SK-N-SH (cell line): ENCODE measurements around the gene LNP1. TPM values are rescaled to one million over a fixed set of nuclear protein-coding genes. Genes with fewer than 3 reads are reported as not detected.

ENCODE experiments used
- CTCF ChIA-PET: fragments of 300-600, 350-600 bp; formaldehyde crosslinking; extraction: SDS; loops from one replicate; lab custom pipeline; 2021; lab: Yijun Ruan, JAX
- POLR2A ChIA-PET: fragments of 350-600 bp; sonication (Branson Sonifier 250); formaldehyde crosslinking; extraction: SDS; loops from one replicate; lab custom pipeline; 2020; ENCODE audit warnings: antibody characterized with exemption, inconsistent platforms; lab: Yijun Ruan, JAX
- DNase-seq: peaks from one replicate; pipeline ENCODE4 v3.0.0; 2012
- H2AFZ ChIP-seq: fragments of 200-600 bp; sonication (generic); 2 replicates; pipeline ENCODE4 v1.8.1; 2016; ENCODE audit warnings: antibody characterized with exemption, mild to moderate bottlenecking, low read depth
- H3F3A ChIP-seq: fragments of 200-600 bp; sonication (generic); replicated peaks from 2 replicates; pipeline ENCODE3; 2016; ENCODE audit warnings: antibody characterized with exemption, mild to moderate bottlenecking; ENCODE audit not compliant: insufficient read depth
- H3K27ac ChIP-seq, 2 experiments: fragments of 200-500 bp in 1 of 2; fragments of 200-600 bp in 1 of 2; sonication (Bioruptor generic) in 1 of 2; sonication (generic), shearing (Covaris generic) in 1 of 2; 2 replicates each; pipeline versions ENCODE4 v1.5.1 to v1.6.1; 2014 to 2016; ENCODE audit warnings: low read depth in 2 of 2, inconsistent platforms in 1 of 2, low read length in 1 of 2, mild to moderate bottlenecking in 1 of 2, mixed read lengths in 1 of 2
- H3K27me3 ChIP-seq: fragments of 200-600 bp; sonication (generic), shearing (Covaris generic); 2 replicates; pipeline ENCODE4 v1.6.1; 2016; ENCODE audit warnings: mixed run types; ENCODE audit not compliant: insufficient read depth
- H3K36me3 ChIP-seq, 2 experiments: fragments of 200-500 bp in 1 of 2; fragments of 200-600 bp in 1 of 2; sonication (Bioruptor generic) in 1 of 2; sonication (generic) in 1 of 2; replicated peaks in 1 of 2; 2 replicates each; pipeline versions ENCODE3 to v1.5.1; 2014 to 2016; ENCODE audit warnings: low read length in 1 of 2, mild to moderate bottlenecking in 1 of 2; ENCODE audit not compliant: insufficient read depth in 2 of 2, control insufficient read depth in 1 of 2
- H3K4me1 ChIP-seq, 2 experiments: fragments of 200-500 bp in 1 of 2; fragments of 200-600 bp in 1 of 2; sonication (Bioruptor generic) in 1 of 2; sonication (generic), shearing (Covaris generic) in 1 of 2; 2 replicates each; pipeline versions ENCODE4 v1.5.1 to v1.6.1; 2014 to 2016; ENCODE audit warnings: low read depth in 1 of 2, low read length in 1 of 2, mixed run types in 1 of 2; ENCODE audit not compliant: insufficient read depth in 2 of 2, control insufficient read depth in 1 of 2
- H3K4me2 ChIP-seq: fragments of 200-600 bp; sonication (generic), shearing (Covaris generic); 2 replicates; pipeline ENCODE4 v1.6.1; 2017; ENCODE audit warnings: mixed run types
- H3K4me3 ChIP-seq, 2 experiments: fragments of 200-500 bp in 1 of 2; fragments of 200-600 bp in 1 of 2; sonication (Bioruptor generic) in 1 of 2; sonication (generic), shearing (Covaris generic) in 1 of 2; 2 replicates each; pipeline versions ENCODE4 v1.5.1 to v1.8.1; 2014 to 2016; ENCODE audit warnings: low read depth in 2 of 2, inconsistent platforms in 1 of 2, low read length in 1 of 2, mild to moderate bottlenecking in 1 of 2, mixed read lengths in 1 of 2, moderate library complexity in 1 of 2
- H3K79me2 ChIP-seq: fragments of 200-600 bp; sonication (generic); 2 replicates; pipeline ENCODE4 v1.8.1; 2017; ENCODE audit warnings: mild to moderate bottlenecking; ENCODE audit not compliant: insufficient read depth
- H3K9ac ChIP-seq: fragments of 200-600 bp; sonication (generic); 2 replicates; pipeline ENCODE4 v1.6.1; 2017; ENCODE audit warnings: mixed run types
- H3K9me2 ChIP-seq: fragments of 200-600 bp; sonication (generic); 2 replicates; pipeline ENCODE4 v1.6.1; 2017; ENCODE audit warnings: mixed run types
- H3K9me3 ChIP-seq: fragments of 200-600 bp; sonication (generic); 2 replicates; pipeline ENCODE4 v1.6.1; 2017; ENCODE audit warnings: mixed run types, mild to moderate bottlenecking, moderate library complexity
- H4K20me1 ChIP-seq: fragments of 200-600 bp; sonication (generic); 2 replicates; pipeline ENCODE4 v1.6.1; 2017; ENCODE audit warnings: mild to moderate bottlenecking, mixed run types; ENCODE audit not compliant: insufficient read depth
- CTCF ChIP-seq: fragments of 200-600 bp; sonication (generic); IDR thresholded peaks from 2 replicates; pipeline ENCODE4 v1.6.1; 2017; ENCODE audit warnings: antibody characterized with exemption, mild to moderate bottlenecking, moderate library complexity
- EP300 ChIP-seq, 2 experiments: IDR thresholded peaks; 2 replicates each; pipeline versions ENCODE4 v1.4.0 to v1.6.1; 2012; ENCODE audit warnings: borderline replicate concordance in 1 of 2, low read depth in 1 of 2, low read length in 1 of 2
- FOXM1 ChIP-seq: IDR thresholded peaks from 2 replicates; pipeline ENCODE4 v1.4.0; 2012; ENCODE audit warnings: low read depth, mild to moderate bottlenecking
- GABPA ChIP-seq: IDR thresholded peaks from 2 replicates; pipeline ENCODE4 v1.4.0; 2012; ENCODE audit warnings: low read depth, mild to moderate bottlenecking
- PBX3 ChIP-seq: IDR thresholded peaks from 2 replicates; pipeline ENCODE4; 2012
- REST ChIP-seq: IDR thresholded peaks from 2 replicates; pipeline ENCODE4 v1.6.1; 2012; ENCODE audit warnings: mild to moderate bottlenecking, low read depth, low read length, moderate library complexity
- SIN3A ChIP-seq: IDR thresholded peaks from 2 replicates; pipeline ENCODE4 v1.6.1; 2012; ENCODE audit warnings: low read depth, mild to moderate bottlenecking, low read length, moderate library complexity, borderline replicate concordance
- USF1 ChIP-seq: IDR thresholded peaks from 2 replicates; pipeline ENCODE4 v1.4.0; 2012; ENCODE audit warnings: low read depth, borderline replicate concordance
- USF2 ChIP-seq: fragments of 150-350 bp; IDR thresholded peaks from 2 replicates; pipeline ENCODE4 v1.6.1; 2017; ENCODE audit warnings: antibody characterized with exemption, low read length, low read depth, borderline replicate concordance
- YY1 ChIP-seq: IDR thresholded peaks from 2 replicates; pipeline ENCODE4 v1.4.0; 2012; ENCODE audit warnings: low read depth, mild to moderate bottlenecking
- WGBS: methylation state at CpG from one replicate; pipeline ENCODE4 v1.1.6; 2017; ENCODE audit warnings: low lambda C conversion rate; 5-methylcytosine and 5-hydroxymethylcytosine counted together
- polyA plus RNA-seq, 3 experiments: library from polyadenylated mRNA; depleted of rRNA; stranded (reverse); fragments of >200 nt; gene quantifications; 2 replicates each; pipeline ENCODE4 v1.2.3, GENCODE V29; 2012

The LNP1 gene
- polyA plus RNA-seq, 1 of the 3 experiments (the other 2 are of a cell fraction): 2.3 TPM

GRCh38 chr3:100480081-100480480 is 78.7 kb downstream of the LNP1 start:
- Histone ChIP-seq H3K9me3 (no peaks in the 10 kb centered on the region), H3K9ac (no peak overlapping the region), H3K79me2 (no peaks in the 10 kb centered on the region), H3K4me3 (no peak overlapping the region), H3K4me1 (no peaks in the 10 kb centered on the region), H3K27ac (no peak overlapping the region), H2AFZ (no peak overlapping the region), H3K27me3 (no peaks in the 10 kb centered on the region), H3K9me2 (no peaks in the 10 kb centered on the region), H3K36me3 (no peaks in the 10 kb centered on the region), H3F3A (no peaks in the 10 kb centered on the region), H3K4me2 (no peak overlapping the region), H4K20me1 (no peaks in the 10 kb centered on the region)
- ChIA-PET POLR2A (no interaction called here), CTCF (interaction anchor here (1.1 to 1.3 kb wide), 2 partner anchors 12 to 17 kb away, joined by 3 to 4 read pairs; no protein-coding TSS in a partner anchor)
- no peak for DNase-seq
- no peak for TF ChIP-seq PBX3
- TF ChIP-seq YY1: no peak
- TF ChIP-seq USF2: no peak
- TF ChIP-seq SIN3A: no peak
- no peak for TF ChIP-seq USF1
- no peak for TF ChIP-seq CTCF
- no peak for TF ChIP-seq EP300 (IDR thresholded peaks at IDR 0.05; ENCODE audit: borderline replicate concordance in 1 of 2, low read depth in 1 of 2, low read length in 1 of 2)
- no peak for TF ChIP-seq GABPA
- no peak for TF ChIP-seq FOXM1
- no peak for TF ChIP-seq REST
- 83% methylated on average over 3 of the region's 5 CpGs for WGBS
